Measurements from ENCODE around the gene PCLO. TPM values are rescaled to one million over a fixed set of nuclear protein-coding genes. Genes with fewer than 3 reads are reported as not detected.
A peak's percentile ranks its signal among the peaks of the same experiment; 100 is the strongest.

Gene PCLO
- total RNA-seq, 4 donors from 2014 or later, result 2.3 to 5.0 (median 2.7) TPM

GRCh38 chr7:82823073-82823472 lies 339.6 kb downstream of the PCLO start:
- H3K36me3 ChIP-seq, result peaks cover 0 to 3% (median 0%) of the 10 kb centered on the region in 4 donors
- no peaks in the 10 kb centered on the region for H3K4me1 ChIP-seq
- no peaks in the 10 kb centered on the region for H3K27me3 ChIP-seq
- DNase-seq (ENCODE audit: extremely low spot score), result no peak
- H3K27ac ChIP-seq (replicated peaks in 1 of 4), result no peak overlapping the region
- no peaks in the 10 kb centered on the region for H3K9me3 ChIP-seq
- intact Hi-C loops (cut with DNase I), result no loop called here
- TF ChIP-seq CTCF (IDR thresholded peaks at IDR 0.05) (no peak), POLR2A (IDR thresholded peaks at IDR 0.05; ENCODE audit: low read depth) (no peak), EP300 (IDR thresholded peaks at IDR 0.05) (no peak), POLR2AphosphoS5 (IDR thresholded peaks at IDR 0.05) (no peak)
- 96% methylated on average over 2 of the region's 2 CpGs for WGBS
- H3K4me3 ChIP-seq, result no peak overlapping the region

- Histone ChIP-seq H3K9me3 (no peaks in the 10 kb centered on the region), H3K4me1 (no peaks in the 10 kb centered on the region), H3K27me3 (no peaks in the 10 kb centered on the region), H3K36me3 (peaks cover 0 to 3% (median 0%) of the 10 kb centered on the region in 4 donors), H3K4me3 (no peak overlapping the region), H3K27ac (replicated peaks in 1 of 4) (no peak overlapping the region)
- no peak for TF ChIP-seq CTCF (IDR thresholded peaks at IDR 0.05)
- WGBS, result 100% methylated on average over 1 of the region's 1 CpG
- DNase-seq (ENCODE audit: extremely low spot score), result no peak
- intact Hi-C loops (cut with DNase I), result no loop called here
These were observed 341.6 kb downstream of the PCLO start for GRCh38 chr7:82821037-82821436.

- peaks cover 0 to 3% (median 0%) of the 10 kb centered on the region in 4 donors for H3K36me3 ChIP-seq
- H3K27ac ChIP-seq (replicated peaks in 1 of 4), result no peak overlapping the region
- no peak for DNase-seq (ENCODE audit: extremely low spot score)
- no peak for TF ChIP-seq POLR2A (IDR thresholded peaks at IDR 0.05; ENCODE audit: low read depth)
- no peak overlapping the region for H3K4me3 ChIP-seq
- no peaks in the 10 kb centered on the region for H3K27me3 ChIP-seq
- WGBS, result 70% methylated on average over 4 of the region's 4 CpGs
- no peaks in the 10 kb centered on the region for H3K4me1 ChIP-seq
- intact Hi-C loops (cut with DNase I), result no loop called here
- H3K9me3 ChIP-seq, result no peaks in the 10 kb centered on the region
These were observed 344.5 kb downstream of the PCLO start for GRCh38 chr7:82818171-82818570.

GRCh38 chr7:82816272-82816671 lies 346.4 kb downstream of the PCLO start:
- Histone ChIP-seq H3K4me1 (no peaks in the 10 kb centered on the region), H3K27me3 (no peaks in the 10 kb centered on the region), H3K27ac (replicated peaks in 1 of 4) (no peak overlapping the region), H3K4me3 (no peak overlapping the region), H3K36me3 (no peaks in the 10 kb centered on the region), H3K9me3 (no peaks in the 10 kb centered on the region)
- TF ChIP-seq CTCF (IDR thresholded peaks at IDR 0.05), result no peak
- TF ChIP-seq POLR2A (IDR thresholded peaks at IDR 0.05; ENCODE audit: low read depth), result no peak
- no peak for TF ChIP-seq EP300 (IDR thresholded peaks at IDR 0.05)
- no peak for TF ChIP-seq POLR2AphosphoS5 (IDR thresholded peaks at IDR 0.05)
- DNase-seq (ENCODE audit: extremely low spot score), result no peak
- intact Hi-C loops (cut with DNase I), result no loop called here

- no peaks in the 10 kb centered on the region for H3K9me3 ChIP-seq
- H3K4me1 ChIP-seq, result no peaks in the 10 kb centered on the region
- H3K27me3 ChIP-seq, result no peaks in the 10 kb centered on the region
- DNase-seq (ENCODE audit: extremely low spot score), result no peak
- 20% methylated on average over 4 of the region's 4 CpGs for WGBS
- TF ChIP-seq CTCF (IDR thresholded peaks at IDR 0.05) (peak in 2 of 3 experiments; percentile 42 to 54), POLR2AphosphoS5 (IDR thresholded peaks at IDR 0.05) (no peak)
- no peaks in the 10 kb centered on the region for H3K36me3 ChIP-seq
- no peak overlapping the region for H3K4me3 ChIP-seq
- no peak overlapping the region for H3K27ac ChIP-seq (replicated peaks in 1 of 4)
- intact Hi-C loops (cut with DNase I), result no loop called here
These were observed 352.0 kb downstream of the PCLO start for GRCh38 chr7:82810558-82811259.

All from esophagus muscularis mucosa (tissue), 4 donors.